Trophoblast cell (in vitro differentiated cells and primary cell): ENCODE measurements around the gene ADAM15.
A peak's percentile ranks its signal among the peaks of the same experiment; 100 is the strongest.

ENCODE experiments used
- DNase-seq, 2 donors: peaks; one replicate each; pipeline ENCODE4 v3.0.0-alpha.2; 2016
- H2AFZ ChIP-seq: 2 replicates; pipeline ENCODE4 v1.6.1; 2013; ENCODE audit warnings: low read length, moderate library complexity, mild to moderate bottlenecking; ENCODE audit not compliant: insufficient read depth, poor library complexity
- H2AK5ac ChIP-seq: 2 replicates; pipeline ENCODE4 v1.6.1; 2013; ENCODE audit warnings: mild to moderate bottlenecking, low read length
- H2BK120ac ChIP-seq: 2 replicates; pipeline ENCODE4 v1.6.1; 2013; ENCODE audit warnings: low read length, mild to moderate bottlenecking, moderate library complexity; ENCODE audit not compliant: insufficient read depth, poor library complexity
- H2BK12ac ChIP-seq: 2 replicates; pipeline ENCODE4 v1.6.1; 2013; ENCODE audit warnings: mild to moderate bottlenecking, low read length, moderate library complexity
- H2BK5ac ChIP-seq: 2 replicates; pipeline ENCODE4 v1.6.1; 2013; ENCODE audit warnings: low read length, low read depth, moderate library complexity, mild to moderate bottlenecking; ENCODE audit not compliant: poor library complexity
- H3K14ac ChIP-seq: 2 replicates; pipeline ENCODE4 v1.6.1; 2013; ENCODE audit warnings: mild to moderate bottlenecking, low read length
- H3K18ac ChIP-seq: 2 replicates; pipeline ENCODE4 v1.6.1; 2013; ENCODE audit warnings: mild to moderate bottlenecking, low read length
- H3K23ac ChIP-seq: 2 replicates; pipeline ENCODE4 v1.6.1; 2013; ENCODE audit warnings: low read length
- H3K27ac ChIP-seq: 2 replicates; pipeline ENCODE4 v1.5.1; 2013; ENCODE audit warnings: low read depth, mild to moderate bottlenecking, inconsistent platforms, low read length, moderate library complexity
- H3K27me3 ChIP-seq: 2 replicates; pipeline ENCODE4 v1.6.1; 2013; ENCODE audit warnings: inconsistent platforms, mild to moderate bottlenecking, low read length, moderate library complexity; ENCODE audit not compliant: insufficient read depth
- H3K36me3 ChIP-seq, 2 experiments: 1 replicate in 1 of 2; 2 replicates in 1 of 2; pipeline ENCODE4 v1.6.1; 2013; ENCODE audit warnings: low read length in 2 of 2, mild to moderate bottlenecking in 2 of 2, moderate library complexity in 1 of 2; ENCODE audit not compliant: insufficient read depth in 2 of 2, control insufficient read depth in 1 of 2
- H3K4ac ChIP-seq: 2 replicates; pipeline ENCODE4 v1.6.1; 2013; ENCODE audit warnings: low read depth, mild to moderate bottlenecking, low read length, moderate library complexity
- H3K4me1 ChIP-seq, 2 experiments: 1 replicate in 1 of 2; 2 replicates in 1 of 2; pipeline ENCODE4 v1.6.1; 2013; ENCODE audit warnings: low read length in 2 of 2, mild to moderate bottlenecking in 2 of 2, moderate library complexity in 1 of 2; ENCODE audit not compliant: insufficient read depth in 2 of 2, control insufficient read depth in 1 of 2
- H3K4me2 ChIP-seq: 2 replicates; pipeline ENCODE4 v1.6.1; 2013; ENCODE audit warnings: inconsistent platforms, mild to moderate bottlenecking, low read length, moderate library complexity
- H3K4me3 ChIP-seq: 2 replicates; pipeline ENCODE4 v1.5.1; 2013; ENCODE audit warnings: mild to moderate bottlenecking, low read depth, low read length, inconsistent platforms
- H3K79me1 ChIP-seq: one replicate; pipeline ENCODE4 v1.6.1; 2013; ENCODE audit warnings: low read length
- H3K79me2 ChIP-seq: 2 replicates; pipeline ENCODE4 v1.6.1; 2013; ENCODE audit warnings: low read length, mild to moderate bottlenecking; ENCODE audit not compliant: control insufficient read depth, insufficient read depth, poor library complexity
- H3K9ac ChIP-seq: 2 replicates; pipeline ENCODE4 v1.6.1; 2013; ENCODE audit warnings: mild to moderate bottlenecking, low read length
- H3K9me3 ChIP-seq: 2 replicates; pipeline ENCODE4 v1.6.1; 2013; ENCODE audit warnings: low read depth, mild to moderate bottlenecking, control low read depth, inconsistent platforms, low read length; ENCODE audit not compliant: insufficient read depth
- H4K12ac ChIP-seq: 2 replicates; pipeline ENCODE4 v1.6.1; 2013; ENCODE audit warnings: low read depth, mild to moderate bottlenecking, low read length, moderate library complexity
- H4K8ac ChIP-seq: 2 replicates; pipeline ENCODE4 v1.6.1; 2013; ENCODE audit warnings: low read depth, mild to moderate bottlenecking, low read length, moderate library complexity
- H4K91ac ChIP-seq: one replicate; pipeline ENCODE4 v1.6.1; 2013; ENCODE audit warnings: low read depth, mild to moderate bottlenecking, low read length, moderate library complexity
- WGBS: extraction: QIAGEN DNeasy Blood & Tissue Kit; methylation state at CpG from one replicate; pipeline ENCODE4 v1.1.7; 2013; ENCODE audit warnings: missing lambda C conversion rate; ENCODE audit not compliant: insufficient read length, insufficient coverage; ENCODE audit errors: extremely low coverage; 5-methylcytosine and 5-hydroxymethylcytosine counted together

Gene ADAM15

DNA sequence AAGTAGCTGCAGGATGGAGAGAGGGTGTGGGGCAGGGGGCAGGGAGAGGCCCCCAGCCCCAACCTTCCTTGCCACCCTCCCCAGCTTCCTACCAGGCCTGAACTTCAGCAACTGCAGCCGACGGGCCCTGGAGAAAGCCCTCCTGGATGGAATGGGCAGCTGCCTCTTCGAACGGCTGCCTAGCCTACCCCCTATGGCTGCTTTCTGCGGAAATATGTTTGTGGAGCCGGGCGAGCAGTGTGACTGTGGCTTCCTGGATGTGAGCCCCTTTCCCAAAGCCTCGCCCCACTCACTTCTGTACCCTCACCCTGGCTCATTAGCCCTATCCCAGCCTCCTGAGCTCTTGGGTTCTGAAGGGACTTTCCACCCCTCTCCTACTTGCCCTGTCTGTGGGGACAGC is 6.0 kb downstream of the ADAM15 start:
- no peaks in the 10 kb centered on the region for H3K27me3 ChIP-seq
- no peak overlapping the region for H4K12ac ChIP-seq
- H2BK120ac ChIP-seq = no peak overlapping the region
- H3K79me1 ChIP-seq = no peaks in the 10 kb centered on the region
- H2BK5ac ChIP-seq = no peak overlapping the region
- WGBS = no CpG with 5 or more reads among the region's 8 CpGs
- no peak overlapping the region for H4K8ac ChIP-seq
- no peak overlapping the region for H3K14ac ChIP-seq
- H3K23ac ChIP-seq = no peak overlapping the region
- no peak overlapping the region for H3K9ac ChIP-seq
- no peak overlapping the region for H3K18ac ChIP-seq
- no peak overlapping the region for H3K4ac ChIP-seq
- H3K4me3 ChIP-seq = no peak overlapping the region
- no peak overlapping the region for H3K4me2 ChIP-seq
- H3K36me3 ChIP-seq = peaks cover 3 to 4% of the 10 kb centered on the region in 2 experiments
- H3K9me3 ChIP-seq = no peaks in the 10 kb centered on the region
- H2AFZ ChIP-seq = no peak overlapping the region
- H4K91ac ChIP-seq = no peak overlapping the region
- H2AK5ac ChIP-seq = no peak overlapping the region
- no peak overlapping the region for H2BK12ac ChIP-seq
- no peaks in the 10 kb centered on the region for H3K79me2 ChIP-seq
- H3K27ac ChIP-seq = no peak overlapping the region
- DNase-seq = no peak
- peaks cover 4 to 8% of the 10 kb centered on the region in 2 experiments for H3K4me1 ChIP-seq

DNA sequence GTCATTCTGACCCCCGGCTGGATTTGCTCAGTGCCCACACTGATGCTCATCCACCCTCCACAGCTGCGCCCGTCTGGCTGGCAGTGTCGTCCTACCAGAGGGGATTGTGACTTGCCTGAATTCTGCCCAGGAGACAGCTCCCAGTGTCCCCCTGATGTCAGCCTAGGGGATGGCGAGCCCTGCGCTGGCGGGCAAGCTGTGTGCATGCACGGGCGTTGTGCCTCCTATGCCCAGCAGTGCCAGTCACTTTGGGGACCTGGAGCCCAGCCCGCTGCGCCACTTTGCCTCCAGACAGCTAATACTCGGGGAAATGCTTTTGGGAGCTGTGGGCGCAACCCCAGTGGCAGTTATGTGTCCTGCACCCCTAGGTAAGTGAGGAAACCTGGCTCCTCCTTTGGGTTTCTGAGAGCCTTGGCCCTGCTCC is 6.7 kb downstream of the ADAM15 start:
- Histone ChIP-seq H3K79me2 (no peaks in the 10 kb centered on the region), H2AFZ (no peak overlapping the region), H3K36me3 (peaks cover 3 to 4% of the 10 kb centered on the region in 2 experiments), H3K23ac (no peak overlapping the region), H3K9me3 (no peaks in the 10 kb centered on the region), H2AK5ac (no peak overlapping the region), H4K91ac (no peak overlapping the region), H4K12ac (no peak overlapping the region), H3K27me3 (no peaks in the 10 kb centered on the region), H3K79me1 (no peaks in the 10 kb centered on the region), H3K4ac (no peak overlapping the region), H3K18ac (no peak overlapping the region), H3K9ac (no peak overlapping the region), H2BK5ac (no peak overlapping the region), H2BK12ac (no peak overlapping the region), H2BK120ac (no peak overlapping the region), H3K4me2 (no peak overlapping the region), H3K4me3 (no peak overlapping the region), H3K14ac (no peak overlapping the region), H3K27ac (no peak overlapping the region), H4K8ac (no peak overlapping the region), H3K4me1 (peaks cover 5 to 13% of the 10 kb centered on the region in 2 experiments)
- no CpG with 5 or more reads among the region's 13 CpGs for WGBS
- DNase-seq = no peak

DNA sequence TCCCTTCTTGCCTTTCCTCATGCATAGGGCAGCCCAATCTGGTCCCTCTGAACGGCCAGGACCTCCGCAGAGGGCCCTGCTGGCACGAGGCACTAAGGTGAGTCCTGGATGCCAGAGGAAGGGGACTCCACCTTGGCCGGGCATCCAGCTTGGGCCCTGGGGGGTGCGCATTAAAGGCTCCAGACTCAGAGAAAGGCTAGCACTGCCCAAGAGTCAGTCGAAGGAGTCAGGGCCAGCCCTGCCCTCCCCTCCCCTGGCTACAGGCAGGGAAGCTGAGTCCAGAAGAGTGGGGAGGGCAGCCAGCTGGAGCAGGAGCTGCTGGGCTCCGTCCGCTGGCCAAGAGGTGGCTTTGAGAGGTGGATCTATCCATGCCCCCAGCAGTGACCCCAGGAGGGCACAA is 9.6 kb downstream of the ADAM15 start:
- H4K8ac ChIP-seq = no peak overlapping the region
- no peak overlapping the region for H3K23ac ChIP-seq
- no peak overlapping the region for H3K4ac ChIP-seq
- no peak overlapping the region for H4K12ac ChIP-seq
- WGBS = no CpG with 5 or more reads among the region's 8 CpGs
- H3K4me3 ChIP-seq = no peak overlapping the region
- H3K4me1 ChIP-seq = peaks cover 7 to 12% of the 10 kb centered on the region in 2 experiments
- no peak overlapping the region for H3K4me2 ChIP-seq
- H3K9ac ChIP-seq = no peak overlapping the region
- H3K79me1 ChIP-seq = peaks cover 6% of the 10 kb centered on the region
- no peak for DNase-seq
- H3K79me2 ChIP-seq = peaks cover 5% of the 10 kb centered on the region
- H3K18ac ChIP-seq = no peak overlapping the region
- H2BK5ac ChIP-seq = no peak overlapping the region
- no peak overlapping the region for H3K27ac ChIP-seq
- H2AK5ac ChIP-seq = no peak overlapping the region
- H4K91ac ChIP-seq = no peak overlapping the region
- H3K27me3 ChIP-seq = no peaks in the 10 kb centered on the region
- no peak overlapping the region for H2BK12ac ChIP-seq
- H3K14ac ChIP-seq = no peak overlapping the region
- peaks cover under 1 to 4% of the 10 kb centered on the region in 2 experiments for H3K36me3 ChIP-seq
- no peak overlapping the region for H2AFZ ChIP-seq
- H2BK120ac ChIP-seq = no peak overlapping the region
- no peaks in the 10 kb centered on the region for H3K9me3 ChIP-seq

DNA sequence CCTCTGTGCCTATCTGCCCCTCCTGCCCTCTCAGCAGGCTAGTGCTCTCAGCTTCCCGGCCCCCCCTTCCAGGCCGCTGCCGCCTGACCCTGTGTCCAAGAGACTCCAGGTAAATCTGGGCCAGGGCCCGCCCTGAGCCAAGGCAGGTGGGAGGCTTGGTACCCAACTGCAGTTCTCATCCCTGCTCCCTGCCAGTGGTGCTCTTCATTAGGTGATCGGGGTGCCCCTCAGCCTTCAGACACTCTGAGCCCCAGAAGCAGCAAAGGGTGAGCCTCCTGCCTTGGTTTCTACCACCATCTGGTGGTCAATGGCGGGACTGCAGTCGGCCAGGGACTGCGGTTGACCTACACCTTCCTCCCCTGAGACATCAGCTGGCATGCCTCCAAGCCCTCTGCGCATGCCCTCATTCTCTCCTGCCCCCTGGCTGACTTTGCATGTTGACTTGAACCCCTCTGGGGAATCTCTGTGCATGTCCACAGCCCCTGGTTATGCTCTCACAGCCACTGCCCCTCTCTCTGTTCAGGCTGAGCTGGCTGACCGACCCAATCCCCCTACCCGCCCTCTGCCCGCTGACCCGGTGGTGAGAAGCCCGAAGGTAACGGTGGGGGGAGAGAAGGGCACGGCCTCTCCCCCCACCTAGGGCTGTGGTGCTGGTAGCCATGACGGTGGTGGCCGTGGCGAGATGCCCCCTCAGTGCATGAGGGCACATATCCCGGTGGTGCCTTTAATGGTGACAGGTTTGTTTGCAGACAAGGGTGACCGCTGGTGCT is 10.4 kb downstream of the ADAM15 start:
- no peak overlapping the region for H3K18ac ChIP-seq
- DNase-seq = peak; percentile 64 to 91
- no CpG with 5 or more reads among the region's 21 CpGs for WGBS

More for the DNA sequence above, 10.4 kb downstream of the ADAM15 start:
- Histone ChIP-seq H3K79me1 (peaks cover 6% of the 10 kb centered on the region), H3K9me3 (no peaks in the 10 kb centered on the region), H3K79me2 (peaks cover 5% of the 10 kb centered on the region), H3K9ac (no peak overlapping the region), H2AFZ (no peak overlapping the region), H4K12ac (no peak overlapping the region), H3K14ac (no peak overlapping the region), H2BK120ac (no peak overlapping the region), H3K27ac (no peak overlapping the region), H3K4me1 (peaks cover 7 to 12% of the 10 kb centered on the region in 2 experiments), H4K91ac (no peak overlapping the region), H3K4me2 (no peak overlapping the region), H4K8ac (no peak overlapping the region), H3K36me3 (peaks cover 4 to 7% of the 10 kb centered on the region in 2 experiments), H3K4ac (no peak overlapping the region), H2AK5ac (no peak overlapping the region), H3K27me3 (no peaks in the 10 kb centered on the region), H2BK12ac (no peak overlapping the region), H2BK5ac (no peak overlapping the region), H3K4me3 (no peak overlapping the region), H3K23ac (no peak overlapping the region)
